Fibroblast of lung (primary cell): ENCODE measurements around the gene AS3MT. TPM values are rescaled to one million over a fixed set of nuclear protein-coding genes. Genes with fewer than 3 reads are reported as not detected.

Experiments
- DNase-seq, 2 donors: peaks; one replicate each; pipeline versions ENCODE4 v3.0.0 to v3.0.0-alpha.2; 2010; ENCODE audit warnings: low read depth in 2 of 2
- H2AFZ ChIP-seq: 2 replicates; pipeline ENCODE4 v1.5.1; 2012; ENCODE audit warnings: low read length, control low read depth, inconsistent platforms
- H3K27ac ChIP-seq: 2 replicates; pipeline ENCODE4 v1.5.1; 2011; ENCODE audit warnings: low read length, control low read depth; ENCODE audit not compliant: insufficient read depth
- H3K27me3 ChIP-seq: 2 replicates; pipeline ENCODE4 v1.5.1; 2011; ENCODE audit warnings: mild to moderate bottlenecking, low read length; ENCODE audit not compliant: control insufficient read depth, insufficient read depth
- H3K36me3 ChIP-seq: 2 replicates; pipeline ENCODE4 v1.5.1; 2011; ENCODE audit warnings: low read length; ENCODE audit not compliant: control insufficient read depth, insufficient read depth
- H3K4me1 ChIP-seq: 2 replicates; pipeline ENCODE4 v1.5.1; 2011; ENCODE audit warnings: low read length; ENCODE audit not compliant: control insufficient read depth, insufficient read depth; ENCODE audit errors: extremely low read depth
- H3K4me2 ChIP-seq: 2 replicates; pipeline ENCODE4 v1.5.1; 2011; ENCODE audit warnings: low read length, control low read depth; ENCODE audit not compliant: insufficient read depth; ENCODE audit errors: extremely low read depth
- H3K4me3 ChIP-seq, 4 experiments: fragments of 200-600 bp in 1 of 4; sonication (generic) in 1 of 4; replicated peaks in 1 of 4; 2 replicates each; pipeline ENCODE4 v1.5.1; 2011 to 2016; ENCODE audit warnings: low read length in 4 of 4, low read depth in 3 of 4, mild to moderate bottlenecking in 3 of 4, control low read depth in 2 of 4, inconsistent platforms in 1 of 4, mixed read lengths in 1 of 4; ENCODE audit not compliant: insufficient read depth in 1 of 4; ENCODE audit errors: control extremely low read depth in 1 of 4
- H3K79me2 ChIP-seq: 2 replicates; pipeline ENCODE4 v1.5.1; 2012; ENCODE audit warnings: mild to moderate bottlenecking, low read length, inconsistent platforms; ENCODE audit not compliant: control insufficient read depth, insufficient read depth
- H3K9ac ChIP-seq: 2 replicates; pipeline ENCODE4 v1.5.1; 2011; ENCODE audit warnings: mild to moderate bottlenecking, low read length, control low read depth; ENCODE audit not compliant: insufficient read depth
- H3K9me3 ChIP-seq: 2 replicates; pipeline ENCODE4 v1.5.1; 2012; ENCODE audit warnings: low read depth, low read length; ENCODE audit not compliant: control insufficient read depth, insufficient read depth
- H4K20me1 ChIP-seq: 2 replicates; pipeline ENCODE4 v1.5.1; 2011; ENCODE audit warnings: low read length; ENCODE audit not compliant: control insufficient read depth, insufficient read depth; ENCODE audit errors: extremely low read depth
- EZH2 ChIP-seq: IDR thresholded peaks from 2 replicates; pipeline ENCODE4 v1.5.1; 2012; ENCODE audit warnings: low read length, control low read depth, mild to moderate bottlenecking; ENCODE audit errors: missing control alignments
- polyA plus RNA-seq, 2 donors: library from polyadenylated mRNA; depleted of rRNA in 1 of 2; stranded (reverse) in 1 of 2; unstranded in 1 of 2; fragments of >200 nt; gene quantifications; 2 replicates each; pipeline ENCODE4 v1.2.1, GENCODE V29; 2011 to 2012; ENCODE audit warnings: missing spikeins in 1 of 2
- total RNA-seq: library from RNA; depleted of rRNA; stranded (reverse); fragments of >200 nt; gene quantifications from 2 replicates; pipeline ENCODE4 v1.2.1, GENCODE V29; 2014
- TF ChIP-seq, protein P1 (sequence below), 2 donors: IDR thresholded peaks in 1 of 2; conservative IDR thresholded peaks in 1 of 2; 1 replicate in 1 of 2; 2 replicates in 1 of 2; pipeline ENCODE4 v1.5.1; 2011 to 2012; ENCODE audit warnings: low read length in 2 of 2, control low read depth in 1 of 2, inconsistent platforms in 1 of 2, low read depth in 1 of 2, mild to moderate bottlenecking in 1 of 2

The AS3MT gene
- total and polyA plus RNA-seq, 2 donors (not counting 1 experiment from before 2014, with no cell fraction given): 8.1 to 11.4 TPM

DNA sequence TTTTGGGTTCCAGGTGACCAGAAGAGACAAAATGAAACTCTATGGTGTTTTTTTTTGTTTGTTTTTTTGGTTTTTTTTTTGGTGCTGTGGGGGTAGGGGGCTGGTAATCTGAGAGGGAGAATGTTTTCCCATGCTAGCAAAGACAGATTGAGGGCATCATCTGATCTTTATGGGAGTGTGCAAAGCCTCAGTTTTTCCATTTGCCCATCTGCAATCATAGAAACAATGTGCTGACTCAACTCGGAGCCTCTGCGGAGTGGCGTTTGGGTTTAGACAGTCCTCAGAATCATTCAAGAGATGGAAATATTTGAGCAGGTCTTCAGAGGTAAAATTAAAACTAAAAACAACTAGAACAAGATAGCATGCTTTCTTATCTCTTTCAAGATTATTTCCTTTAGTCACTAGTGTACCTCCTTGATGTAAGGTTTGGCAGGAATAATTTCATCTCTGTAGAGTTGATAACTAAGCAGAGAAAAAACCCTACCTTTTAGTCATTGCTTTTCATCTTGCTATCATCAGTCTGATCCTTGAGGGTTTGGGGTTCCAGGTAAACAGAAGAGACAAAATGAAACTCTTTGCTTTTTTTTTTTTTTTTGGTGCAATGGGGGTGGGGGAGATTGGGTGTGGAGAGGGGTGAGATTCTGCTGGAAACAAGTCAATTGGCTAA lies 66.8 kb downstream of the AS3MT start:
- Histone ChIP-seq H3K4me1 (no peaks in the 10 kb centered on the region), H3K4me3 (no peak overlapping the region), H3K27ac (no peak overlapping the region), H3K9ac (no peak overlapping the region), H3K4me2 (no peak overlapping the region), H4K20me1 (no peaks in the 10 kb centered on the region), H3K27me3 (no peaks in the 10 kb centered on the region), H3K9me3 (no peaks in the 10 kb centered on the region), H3K79me2 (no peaks in the 10 kb centered on the region), H2AFZ (no peak overlapping the region), H3K36me3 (no peaks in the 10 kb centered on the region)
- no peak for TF ChIP-seq EZH2
- TF ChIP-seq, protein P1, sequence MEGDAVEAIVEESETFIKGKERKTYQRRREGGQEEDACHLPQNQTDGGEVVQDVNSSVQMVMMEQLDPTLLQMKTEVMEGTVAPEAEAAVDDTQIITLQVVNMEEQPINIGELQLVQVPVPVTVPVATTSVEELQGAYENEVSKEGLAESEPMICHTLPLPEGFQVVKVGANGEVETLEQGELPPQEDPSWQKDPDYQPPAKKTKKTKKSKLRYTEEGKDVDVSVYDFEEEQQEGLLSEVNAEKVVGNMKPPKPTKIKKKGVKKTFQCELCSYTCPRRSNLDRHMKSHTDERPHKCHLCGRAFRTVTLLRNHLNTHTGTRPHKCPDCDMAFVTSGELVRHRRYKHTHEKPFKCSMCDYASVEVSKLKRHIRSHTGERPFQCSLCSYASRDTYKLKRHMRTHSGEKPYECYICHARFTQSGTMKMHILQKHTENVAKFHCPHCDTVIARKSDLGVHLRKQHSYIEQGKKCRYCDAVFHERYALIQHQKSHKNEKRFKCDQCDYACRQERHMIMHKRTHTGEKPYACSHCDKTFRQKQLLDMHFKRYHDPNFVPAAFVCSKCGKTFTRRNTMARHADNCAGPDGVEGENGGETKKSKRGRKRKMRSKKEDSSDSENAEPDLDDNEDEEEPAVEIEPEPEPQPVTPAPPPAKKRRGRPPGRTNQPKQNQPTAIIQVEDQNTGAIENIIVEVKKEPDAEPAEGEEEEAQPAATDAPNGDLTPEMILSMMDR (conservative IDR thresholded peaks at IDR 0.05 in 1 of 2, IDR thresholded peaks at IDR 0.05 in 1 of 2; ENCODE audit: low read depth in 1 of 2, low read length in 2 of 2): no peak
- no peak for DNase-seq

DNA sequence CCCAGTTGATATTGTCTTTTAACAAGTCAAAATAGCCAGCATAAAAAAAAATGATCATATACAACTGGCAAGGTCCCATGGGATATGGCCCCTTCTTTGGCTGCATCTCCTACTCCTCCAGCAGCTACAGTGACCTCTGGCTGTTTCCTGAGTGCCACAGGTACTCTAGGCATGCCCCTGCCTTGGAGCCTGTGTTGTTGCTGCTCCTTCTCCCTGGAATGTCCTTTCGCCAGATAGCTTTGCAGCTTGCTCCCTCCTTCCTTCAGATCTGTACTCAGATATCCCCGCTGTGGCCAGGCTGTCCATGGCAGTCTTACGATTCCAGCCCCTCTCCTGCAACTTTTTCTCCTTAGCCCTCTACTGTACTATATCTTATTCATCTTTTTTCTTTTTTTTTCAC lies 72.1 kb downstream of the AS3MT start:
- Histone ChIP-seq H3K27me3 (no peaks in the 10 kb centered on the region), H3K79me2 (no peaks in the 10 kb centered on the region), H3K9ac (no peak overlapping the region), H3K9me3 (no peaks in the 10 kb centered on the region), H3K36me3 (no peaks in the 10 kb centered on the region), H3K4me3 (no peak overlapping the region), H3K4me2 (no peak overlapping the region), H3K27ac (no peak overlapping the region), H2AFZ (no peak overlapping the region), H4K20me1 (no peaks in the 10 kb centered on the region), H3K4me1 (no peaks in the 10 kb centered on the region)
- no peak for DNase-seq
- no peak for TF ChIP-seq EZH2
- TF ChIP-seq, protein P1 (conservative IDR thresholded peaks at IDR 0.05 in 1 of 2, IDR thresholded peaks at IDR 0.05 in 1 of 2; ENCODE audit: low read depth in 1 of 2, low read length in 2 of 2): no peak

DNA sequence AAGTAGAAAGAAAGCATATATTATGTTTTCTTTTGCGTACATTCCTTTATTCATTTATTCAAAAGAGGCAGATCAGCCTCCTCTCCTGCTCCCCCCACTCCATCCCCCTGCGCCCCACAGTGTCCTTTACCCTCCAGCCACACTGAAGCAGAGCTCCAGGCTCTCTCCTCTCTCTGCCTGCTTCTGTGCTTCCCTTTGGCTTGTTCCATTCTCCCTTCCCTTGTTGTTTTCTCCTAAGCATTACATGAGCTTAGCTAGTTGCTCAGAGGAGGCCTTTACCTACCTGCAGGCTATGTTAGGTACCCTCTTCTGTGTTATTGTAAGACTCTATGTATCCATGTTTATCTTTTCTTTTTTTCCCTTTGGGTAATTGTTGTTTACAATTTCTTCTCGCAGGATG lies 76.2 kb downstream of the AS3MT start:
- Histone ChIP-seq H3K36me3 (no peaks in the 10 kb centered on the region), H4K20me1 (no peaks in the 10 kb centered on the region), H3K4me2 (no peak overlapping the region), H3K79me2 (no peaks in the 10 kb centered on the region), H3K9ac (no peak overlapping the region), H2AFZ (no peak overlapping the region), H3K27me3 (no peaks in the 10 kb centered on the region), H3K4me1 (no peaks in the 10 kb centered on the region), H3K4me3 (no peak overlapping the region), H3K27ac (no peak overlapping the region), H3K9me3 (no peaks in the 10 kb centered on the region)
- no peak for DNase-seq
- no peak for TF ChIP-seq EZH2
